Mammary epithelial cell (primary cell): ENCODE measurements around the gene DSTN.

Source experiments
- CTCF ChIP-seq, 2 donors: IDR thresholded peaks in 1 of 2; conservative IDR thresholded peaks in 1 of 2; 2 replicates each; pipeline ENCODE4 v1.5.1; 2011 to 2012; ENCODE audit warnings: inconsistent platforms in 2 of 2, low read length in 2 of 2, mild to moderate bottlenecking in 2 of 2, control low read depth in 1 of 2, low read depth in 1 of 2; ENCODE audit not compliant: insufficient read depth in 1 of 2; ENCODE audit errors: extremely low read depth in 1 of 2
- EZH2 ChIP-seq: IDR thresholded peaks from 2 replicates; pipeline ENCODE4 v1.6.1; 2012; ENCODE audit warnings: low read length, inconsistent platforms, borderline replicate concordance

DNA sequence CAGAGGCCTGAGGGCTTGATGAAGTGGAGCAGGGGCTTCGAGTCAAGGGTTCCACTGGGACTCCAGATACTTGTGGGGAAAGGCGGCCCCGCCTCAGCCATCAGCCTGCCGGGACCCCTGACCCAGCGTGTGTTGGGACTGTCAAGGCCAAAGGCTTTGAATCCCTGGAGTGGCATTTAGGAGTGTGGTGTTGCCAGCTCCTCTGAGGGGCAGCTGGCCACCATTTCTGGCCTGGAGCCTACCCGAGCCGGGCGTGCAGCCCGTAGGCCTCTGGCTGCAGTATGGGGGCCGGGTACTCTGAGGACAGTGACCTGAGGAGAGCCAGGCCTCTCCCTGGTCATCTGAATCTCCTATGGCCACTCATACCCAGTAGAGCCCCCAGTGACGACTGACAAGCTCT lies 72.1 kb downstream of the DSTN start:
- TF ChIP-seq CTCF (conservative IDR thresholded peaks at IDR 0.05 in 1 of 2, IDR thresholded peaks at IDR 0.05 in 1 of 2; ENCODE audit: extremely low read depth in 1 of 2, insufficient read depth in 1 of 2, low read depth in 1 of 2, low read length in 2 of 2) (no peak), EZH2 (no peak)
